ENCODE measurements around the gene SYT4. TPM values are rescaled to one million over a fixed set of nuclear protein-coding genes. Genes with fewer than 3 reads are reported as not detected.
A peak's percentile ranks its signal among the peaks of the same experiment; 100 is the strongest.
"Not testable (repeated sequence)": the region's sequence is repeated elsewhere in the genome, so short reads cannot be mapped to it uniquely, and the experiment has no call there.

SYT4 gene, protein sequence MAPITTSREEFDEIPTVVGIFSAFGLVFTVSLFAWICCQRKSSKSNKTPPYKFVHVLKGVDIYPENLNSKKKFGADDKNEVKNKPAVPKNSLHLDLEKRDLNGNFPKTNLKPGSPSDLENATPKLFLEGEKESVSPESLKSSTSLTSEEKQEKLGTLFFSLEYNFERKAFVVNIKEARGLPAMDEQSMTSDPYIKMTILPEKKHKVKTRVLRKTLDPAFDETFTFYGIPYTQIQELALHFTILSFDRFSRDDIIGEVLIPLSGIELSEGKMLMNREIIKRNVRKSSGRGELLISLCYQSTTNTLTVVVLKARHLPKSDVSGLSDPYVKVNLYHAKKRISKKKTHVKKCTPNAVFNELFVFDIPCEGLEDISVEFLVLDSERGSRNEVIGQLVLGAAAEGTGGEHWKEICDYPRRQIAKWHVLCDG
- 1 to 10 TPM in 1 of 4 donors, under 1 TPM in 3; 0.16 to 1.3 (median 0.56) TPM for polyA plus RNA-seq (ENCODE audit: insufficient read length in 4 of 4)

DNA sequence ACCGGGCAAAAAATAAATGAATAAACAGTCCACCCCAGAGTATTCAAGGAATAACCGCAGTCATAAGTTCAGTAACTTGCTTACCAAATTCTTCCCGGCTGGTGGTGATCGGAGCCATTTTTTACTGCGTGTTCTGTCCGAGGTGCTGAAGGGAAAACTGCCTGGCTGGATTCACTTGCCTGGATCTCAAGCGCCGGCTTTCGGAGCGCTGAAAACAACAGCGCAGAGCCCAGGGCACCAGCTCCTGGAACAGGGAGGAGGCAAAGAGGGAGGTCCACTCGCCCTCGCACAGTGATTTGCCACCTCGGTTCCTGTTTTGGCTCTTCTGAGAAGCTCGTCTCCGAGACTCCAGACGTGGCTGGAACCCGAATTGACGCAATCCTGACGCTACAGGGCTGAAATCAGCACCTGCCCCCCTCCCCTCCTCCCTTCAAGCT lies at the start of gene SYT4:
TSS of gene SYT4 (minus strand) at position 327 of the 437 bp plus-strand sequence. CDS start at position 118, 209 bp downstream.
- peak; percentile 59 to 74 (median 72) for DNase-seq (ENCODE audit: low read depth in 4 of 4, low spot score in 3 of 4)

DNA sequence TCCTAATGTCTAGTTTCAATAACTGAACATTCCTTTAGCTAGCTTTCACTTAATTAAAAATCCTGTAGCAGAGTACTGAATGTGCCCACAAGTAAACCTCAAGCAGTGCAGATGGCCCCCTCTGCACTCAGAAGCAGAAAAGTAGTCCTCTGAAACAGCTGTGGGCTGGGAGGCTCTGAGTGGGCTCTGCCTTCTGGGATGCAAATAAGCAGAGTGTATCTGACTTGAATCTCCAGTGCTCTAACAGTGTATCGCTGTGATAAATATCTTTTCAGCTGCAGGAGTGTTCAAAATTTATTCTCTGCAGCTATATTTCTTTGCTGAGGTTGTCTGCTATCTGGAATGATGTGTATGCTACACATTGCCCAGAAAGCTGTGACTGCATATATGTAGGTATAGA lies 44.8 kb upstream of the SYT4 start:
- DNase-seq (ENCODE audit: low read depth in 4 of 4, low spot score in 3 of 4): no peak

DNA sequence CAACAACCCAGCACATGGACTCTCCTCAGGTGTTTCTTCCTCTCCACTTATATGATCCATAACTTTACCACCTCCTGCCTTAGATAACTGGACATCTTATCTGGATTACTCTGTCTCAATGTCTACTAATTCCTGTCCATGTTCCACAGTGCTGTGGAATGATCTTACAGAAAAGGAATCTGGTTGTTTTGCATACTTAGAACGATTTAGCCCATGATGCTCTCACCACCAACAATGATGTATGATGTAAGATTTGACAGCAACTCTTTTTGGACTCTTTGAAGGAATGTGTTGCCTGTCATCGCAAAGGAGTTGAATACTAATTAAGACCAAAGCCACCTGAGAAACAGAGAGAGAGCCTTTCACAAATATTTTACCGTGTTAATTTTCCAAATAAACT lies 37.7 kb upstream of the SYT4 start:
- no peak for DNase-seq (ENCODE audit: low read depth in 4 of 4, low spot score in 3 of 4)

DNA sequence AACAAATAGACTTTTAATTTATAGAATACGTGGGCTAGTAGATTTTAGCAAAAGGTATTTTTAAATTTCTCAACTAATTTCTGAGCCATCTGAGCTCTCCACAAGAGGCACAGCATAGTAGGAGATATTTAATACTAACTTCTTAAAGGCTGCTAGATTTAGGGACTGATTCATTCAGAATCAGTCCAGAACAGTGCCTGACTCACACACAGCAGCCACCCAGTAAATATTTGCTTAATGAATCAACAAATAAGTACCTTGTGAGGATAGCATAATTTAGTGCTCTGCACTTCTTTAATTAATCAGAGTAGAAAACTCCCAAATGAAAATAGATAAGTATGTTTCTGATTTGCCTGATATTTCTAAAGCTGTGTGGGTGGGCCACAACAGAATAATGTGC lies 35.6 kb upstream of the SYT4 start:
- no peak for DNase-seq (ENCODE audit: low read depth in 4 of 4, low spot score in 3 of 4)

DNA sequence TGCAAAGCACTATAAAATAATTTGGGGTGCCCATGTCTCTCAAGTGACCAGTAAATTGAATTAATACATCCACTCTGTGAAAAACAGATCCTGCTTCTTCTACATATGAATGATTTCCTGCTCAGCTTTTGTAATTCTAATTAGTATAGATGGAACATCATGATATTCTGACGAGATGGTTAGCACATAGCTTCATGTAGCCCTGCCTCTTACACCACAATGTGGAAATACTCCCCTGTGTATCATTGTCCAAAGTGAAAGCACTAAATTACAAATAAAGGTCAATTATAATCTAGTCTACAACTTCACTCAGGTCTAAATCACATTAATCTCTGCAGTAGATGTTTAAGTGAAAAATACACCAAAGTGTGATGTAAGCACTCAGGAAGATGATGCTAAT lies 32.9 kb upstream of the SYT4 start:
- no peak for DNase-seq (ENCODE audit: low read depth in 4 of 4, low spot score in 3 of 4)

DNA sequence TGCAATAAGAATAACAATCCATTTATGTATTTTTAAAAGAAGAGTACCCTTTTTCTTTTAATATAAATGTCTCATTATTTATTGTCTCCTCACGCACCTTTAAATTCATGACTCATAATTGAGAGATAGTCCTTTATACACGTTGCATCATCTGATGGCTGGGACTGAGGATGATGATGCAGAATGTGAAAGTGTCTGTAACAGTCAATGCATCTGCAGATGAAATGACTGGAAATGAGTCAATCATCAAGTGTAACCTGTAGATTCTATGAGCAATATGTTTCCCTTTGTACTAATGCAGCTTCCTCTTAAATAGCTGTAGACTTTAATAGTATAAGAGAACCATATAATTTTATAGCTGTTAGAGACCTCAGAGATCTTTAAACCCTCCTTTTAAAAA lies 26.1 kb upstream of the SYT4 start:
- no peak for DNase-seq (ENCODE audit: low read depth in 4 of 4, low spot score in 3 of 4)

DNA sequence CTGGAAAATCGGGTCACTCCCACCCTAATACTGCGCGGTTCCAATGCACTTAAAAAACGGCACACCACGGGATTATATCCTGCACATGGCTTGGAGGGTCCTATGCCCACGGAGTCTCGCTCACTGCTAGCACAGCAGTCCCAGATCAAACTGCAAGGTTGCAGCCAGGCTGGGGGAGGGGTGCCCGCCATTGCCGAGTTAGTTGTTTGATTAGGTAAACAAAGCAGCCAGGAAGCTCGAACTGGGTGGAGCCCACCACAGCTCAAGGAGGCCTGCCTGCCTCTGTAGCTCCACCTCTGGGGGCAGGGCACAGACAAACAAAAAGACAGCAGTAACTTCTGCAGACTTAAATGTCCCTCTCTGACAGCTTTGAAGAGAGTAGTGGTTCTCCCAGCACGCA lies 8.9 kb upstream of the SYT4 start:
- DNase-seq (ENCODE audit: low read depth in 4 of 4, low spot score in 3 of 4): not testable (repeated sequence)

DNA sequence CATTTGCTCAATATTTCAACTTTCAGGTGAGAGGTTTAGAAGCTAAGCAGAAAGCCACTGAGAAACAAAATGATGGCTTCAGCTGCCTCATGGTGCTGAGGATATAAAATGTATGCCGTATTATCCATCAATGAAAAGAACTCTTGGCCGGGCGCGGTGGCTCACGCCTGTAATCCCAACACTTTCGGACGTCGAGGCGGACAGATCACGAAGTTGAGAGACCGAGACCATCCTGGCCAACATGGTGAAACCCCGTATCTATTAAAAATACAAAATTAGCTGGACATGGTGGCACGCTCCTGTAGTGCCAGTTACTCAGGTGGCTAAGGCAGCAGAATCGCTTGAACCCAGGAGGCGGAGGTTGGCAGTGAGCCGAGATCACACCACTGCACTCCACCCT lies 6.0 kb upstream of the SYT4 start:
- no peak for DNase-seq (ENCODE audit: low read depth in 4 of 4, low spot score in 3 of 4)

DNA sequence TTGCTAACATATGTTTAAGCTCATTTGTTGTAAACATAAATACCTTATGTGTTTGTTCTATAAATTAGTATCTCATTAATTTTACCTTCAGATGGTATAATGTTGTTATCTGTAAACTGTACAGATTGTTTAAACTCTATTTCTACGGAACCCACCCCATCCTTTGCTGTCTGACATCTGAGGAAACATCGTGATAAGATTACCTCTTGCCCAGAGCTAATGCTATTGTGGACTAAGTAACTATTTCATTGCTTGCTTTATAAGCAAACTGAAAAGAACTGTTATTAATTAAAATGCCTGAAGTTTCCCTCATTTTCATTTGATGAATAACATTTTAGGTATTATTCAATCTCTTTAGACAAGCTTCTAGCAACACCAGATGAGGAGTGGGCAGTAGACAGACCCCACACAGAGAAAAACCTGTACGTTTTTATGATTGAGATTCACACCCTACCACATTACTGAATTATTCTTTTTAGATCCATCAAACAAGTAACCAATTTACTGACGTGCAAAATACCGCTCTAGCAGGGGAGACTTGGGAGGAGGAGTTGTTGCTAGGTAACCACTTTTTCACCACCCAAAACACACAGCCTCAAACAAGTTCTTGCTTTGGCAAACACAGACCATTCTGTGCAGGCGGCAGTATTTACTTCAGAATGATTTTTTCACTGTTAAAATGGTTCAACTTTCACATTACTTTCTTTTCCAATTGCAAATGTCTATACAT lies 1.9 kb upstream of the SYT4 start:
- peak in 3 of 4 donors; percentile 14 to 28 (median 28) for DNase-seq (ENCODE audit: low read depth in 4 of 4, low spot score in 3 of 4)

DNA sequence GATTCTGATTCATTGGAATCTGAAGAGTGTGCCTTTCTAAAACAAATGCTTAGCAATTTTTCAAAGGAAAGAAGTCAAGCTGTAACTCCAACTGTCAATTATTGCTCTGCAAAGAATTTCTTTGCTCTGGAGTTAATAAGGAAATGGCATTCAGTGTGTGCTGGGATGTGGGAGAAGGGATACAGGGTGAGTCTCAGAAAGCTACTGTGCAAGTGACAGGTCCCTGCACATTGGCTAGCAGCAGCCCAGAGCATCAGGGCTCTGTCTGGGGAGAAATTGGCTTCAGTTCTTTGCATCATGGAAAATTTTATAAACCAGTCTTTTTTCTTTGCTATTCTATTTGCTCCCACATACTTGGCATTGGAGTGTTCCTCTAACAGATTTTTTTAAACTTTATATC lies 1.1 kb upstream of the SYT4 start:
- no peak for DNase-seq (ENCODE audit: low read depth in 4 of 4, low spot score in 3 of 4)

DNA sequence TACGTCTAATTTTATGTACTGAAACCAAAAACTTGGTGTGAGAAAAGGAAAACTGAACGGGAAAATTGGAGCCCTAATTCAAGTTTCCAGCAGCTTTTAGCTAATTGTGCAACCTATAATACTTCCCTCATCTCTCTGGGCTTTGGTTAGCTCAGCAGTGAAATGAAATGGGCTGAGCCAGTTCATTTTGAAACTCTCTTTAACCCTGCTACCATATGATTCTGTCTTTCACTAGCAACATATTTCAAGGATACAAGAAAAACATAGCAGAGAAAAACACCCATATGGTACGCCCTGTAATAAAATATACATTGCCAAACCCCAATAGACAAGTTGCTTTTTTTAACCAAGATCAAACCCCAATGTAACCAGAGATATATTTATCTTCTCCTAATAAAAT lies 799 bp downstream of the SYT4 start:
- DNase-seq (ENCODE audit: low read depth in 4 of 4, low spot score in 3 of 4): no peak

DNA sequence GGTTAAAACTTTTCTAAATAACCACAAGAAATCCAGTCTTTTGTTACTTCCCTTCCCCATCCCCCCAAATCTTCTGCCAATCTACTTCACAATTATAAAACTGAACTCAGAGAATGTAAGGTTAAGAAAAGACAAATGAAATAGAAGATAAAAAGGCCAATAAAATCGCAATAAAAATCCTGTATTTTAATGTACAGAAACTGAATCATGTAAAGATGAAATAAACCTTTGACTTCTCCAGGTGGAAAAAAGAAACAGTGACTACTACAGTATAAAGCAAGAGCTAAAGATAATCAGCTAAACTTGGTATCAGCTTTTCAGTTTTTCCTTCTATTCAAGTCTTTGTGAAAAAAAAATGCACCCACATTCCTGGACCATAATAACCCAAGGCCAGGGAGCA lies 1.7 kb downstream of the SYT4 start:
- DNase-seq (ENCODE audit: low read depth in 4 of 4, low spot score in 3 of 4): no peak

DNA sequence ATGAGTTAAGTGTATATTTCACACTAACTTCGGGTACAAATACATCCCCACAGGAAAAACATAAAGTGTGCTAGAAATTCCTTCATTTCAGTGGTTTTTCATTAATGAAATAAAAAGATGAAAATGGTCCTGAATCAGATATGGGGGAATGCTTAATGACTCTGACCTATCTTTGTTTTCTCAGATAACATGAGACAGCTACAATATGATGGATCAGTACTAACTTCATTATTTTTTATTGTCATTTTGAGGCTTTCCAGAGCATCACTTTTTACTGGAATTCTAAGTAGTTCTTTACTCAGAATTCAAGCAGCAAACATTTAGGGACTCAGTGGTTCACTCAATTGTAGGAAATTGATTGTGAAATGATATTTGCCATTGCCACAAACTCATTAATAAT lies 2.8 kb downstream of the SYT4 start:
- no peak for DNase-seq (ENCODE audit: low read depth in 4 of 4, low spot score in 3 of 4)

DNA sequence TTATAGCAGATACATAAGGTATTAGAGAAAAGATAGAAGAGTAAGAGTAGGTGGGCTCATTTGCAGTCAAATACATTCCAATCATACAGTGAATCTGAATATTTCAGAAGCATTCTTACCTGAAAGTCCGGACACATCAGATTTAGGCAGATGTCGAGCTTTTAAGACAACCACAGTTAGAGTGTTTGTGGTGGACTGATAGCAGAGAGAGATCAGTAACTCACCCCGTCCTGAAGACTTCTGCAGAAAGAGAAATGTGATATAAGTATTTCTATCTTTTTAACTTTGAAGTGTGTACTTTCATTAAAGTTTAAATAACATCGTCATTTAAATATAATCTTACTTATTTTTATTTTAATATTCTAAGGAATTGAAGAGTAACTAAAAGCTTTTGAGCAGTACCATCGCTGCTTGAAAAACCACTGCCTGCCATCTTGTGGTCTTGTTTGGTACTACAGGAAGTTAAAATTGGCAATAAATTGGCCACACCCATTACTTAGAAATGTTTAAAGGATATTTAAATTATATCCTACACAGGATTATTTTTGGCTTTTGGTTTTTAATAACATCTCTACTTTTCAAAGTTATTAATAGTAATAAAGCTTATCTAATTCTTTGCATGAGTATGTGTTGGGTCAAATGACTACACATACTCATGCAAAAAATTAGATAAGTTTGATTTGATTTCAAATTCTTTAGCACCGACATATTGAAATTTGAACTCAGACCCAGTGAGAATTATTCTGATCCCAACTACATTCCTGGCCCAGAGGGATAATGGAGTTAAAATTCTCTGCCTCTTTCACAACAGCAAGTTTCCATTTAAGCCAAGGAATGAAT lies 5.5 kb downstream of the SYT4 start:
- peak in 3 of 4 donors; percentile 12 to 25 (median 18) for DNase-seq (ENCODE audit: low read depth in 4 of 4, low spot score in 3 of 4)

DNA sequence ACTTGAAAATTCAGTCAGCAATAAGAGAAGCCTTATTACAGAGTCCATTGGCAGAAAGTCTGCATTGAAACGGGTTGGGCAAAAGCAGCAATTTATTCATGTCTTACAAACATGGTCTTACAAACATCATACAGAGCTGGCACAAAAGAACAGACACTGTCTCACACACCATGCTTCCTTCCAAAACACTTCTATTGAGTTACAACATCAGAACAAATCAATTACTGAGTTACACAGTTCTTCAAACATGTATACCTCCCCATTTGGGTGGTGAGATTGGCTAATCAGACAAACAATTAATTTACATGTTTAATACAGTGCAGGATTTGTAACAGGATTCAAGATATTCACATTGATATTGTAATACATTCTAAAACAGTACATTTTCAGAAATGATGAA lies 9.5 kb downstream of the SYT4 start:
- DNase-seq (ENCODE audit: low read depth in 4 of 4, low spot score in 3 of 4): no peak

DNA sequence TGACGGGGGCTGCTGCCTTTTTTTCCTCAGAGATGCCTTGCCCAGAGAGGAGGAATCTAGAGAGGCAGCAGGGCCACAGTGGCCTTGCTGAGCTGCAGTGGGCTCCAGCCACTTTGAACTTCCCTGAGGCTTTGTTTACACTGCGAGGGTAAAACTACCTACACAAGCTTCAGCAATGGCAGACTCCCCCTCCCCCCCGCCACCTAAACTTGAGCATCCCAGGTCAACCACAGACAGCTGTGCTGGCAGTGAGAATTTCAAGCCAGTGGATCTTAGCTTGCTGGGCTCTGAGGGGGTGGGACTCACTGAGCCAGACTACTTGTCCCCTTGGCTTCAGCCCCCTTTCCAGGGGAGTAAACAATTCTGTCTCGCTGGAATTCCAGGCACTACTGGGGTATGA lies 11.8 kb downstream of the SYT4 start:
- no peak for DNase-seq (ENCODE audit: low read depth in 4 of 4, low spot score in 3 of 4)

DNA sequence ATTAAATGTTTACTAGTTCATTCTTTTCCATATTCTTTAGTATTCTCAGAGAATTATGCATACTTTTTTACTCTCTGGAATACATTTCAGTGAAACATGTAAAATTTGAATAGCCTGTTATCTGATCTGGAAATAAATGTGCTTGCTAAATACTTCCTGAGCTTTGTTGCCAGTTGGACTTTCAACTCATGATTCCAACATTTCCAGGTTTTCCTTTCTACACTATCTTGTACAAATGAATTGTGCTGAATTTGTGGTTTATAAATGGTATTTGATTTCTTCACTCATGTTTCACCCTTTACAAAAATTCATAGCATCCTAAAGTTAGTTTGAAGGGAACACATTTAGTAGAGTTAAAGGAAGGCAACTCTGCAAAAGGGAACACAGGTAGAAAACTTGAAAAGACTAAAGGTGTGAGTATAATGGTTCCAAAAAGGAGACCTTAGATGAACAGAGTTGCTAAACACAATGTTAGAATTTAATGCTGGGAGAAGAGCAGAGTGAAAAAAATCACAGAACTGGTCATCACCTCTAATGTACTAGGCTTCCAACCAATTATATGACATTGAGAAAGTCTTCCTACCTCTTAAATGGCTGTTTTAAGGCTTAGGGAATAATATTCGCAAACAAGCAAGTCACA lies 28.6 kb downstream of the SYT4 start:
- no peak for DNase-seq (ENCODE audit: low read depth in 4 of 4, low spot score in 3 of 4)

DNA sequence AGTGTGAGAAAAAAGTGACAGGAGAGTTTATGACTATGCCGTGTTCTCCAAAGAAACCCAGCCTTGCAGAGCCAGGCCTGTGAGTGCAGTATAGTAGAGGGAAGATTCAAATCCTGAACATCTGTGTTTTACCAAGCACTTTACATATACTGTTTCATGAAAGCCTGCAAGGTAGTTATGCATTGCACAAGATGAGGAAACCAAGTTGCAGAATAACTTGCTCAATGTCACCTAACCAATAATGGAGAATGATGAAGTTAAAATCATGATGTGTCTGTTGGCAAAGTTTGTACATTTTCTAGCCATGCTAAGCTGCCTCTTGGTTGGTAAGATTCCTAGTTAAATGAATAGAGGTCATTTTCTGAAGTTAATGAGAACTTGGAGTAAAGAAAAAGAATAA lies 29.3 kb downstream of the SYT4 start:
- no peak for DNase-seq (ENCODE audit: low read depth in 4 of 4, low spot score in 3 of 4)

DNA sequence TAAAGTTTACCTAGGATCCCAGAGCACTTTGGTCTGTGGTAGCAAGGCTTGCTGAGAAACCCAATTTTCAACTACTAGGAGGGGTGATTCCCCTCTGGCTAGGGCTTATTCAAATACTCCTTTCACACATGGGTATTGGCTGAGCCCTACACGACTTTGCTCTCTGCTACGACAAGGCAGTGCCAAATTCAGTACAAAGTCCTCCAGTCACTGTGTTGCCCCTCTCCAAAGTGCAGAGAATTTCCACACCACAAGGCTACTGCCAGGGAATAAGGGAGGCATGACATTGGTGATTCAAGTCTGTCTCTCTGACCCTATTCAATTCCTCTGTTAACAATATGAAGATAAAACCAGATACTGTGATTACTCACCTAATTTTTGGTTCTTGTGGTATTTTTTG lies 38.9 kb downstream of the SYT4 start:
- no peak for DNase-seq (ENCODE audit: low read depth in 4 of 4, low spot score in 3 of 4)

DNA sequence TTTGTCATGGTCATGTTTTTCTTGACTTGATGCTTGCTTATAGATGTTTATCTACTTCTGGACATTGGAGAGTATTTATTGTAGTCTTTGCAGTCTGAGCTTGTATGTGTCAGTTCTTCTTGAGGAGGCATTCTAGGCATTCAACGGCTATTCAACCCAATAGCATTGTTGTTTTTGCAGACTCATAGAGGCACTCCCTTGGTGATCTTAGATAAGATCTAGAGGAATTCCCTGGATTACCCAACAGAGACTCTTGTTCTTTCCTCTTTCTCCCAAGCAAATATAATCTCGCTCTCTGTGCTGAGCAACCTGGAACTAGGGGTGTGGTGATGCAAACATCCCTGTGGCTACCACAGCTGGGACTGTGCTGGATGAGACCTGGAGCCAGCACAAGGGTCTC lies 40.4 kb downstream of the SYT4 start:
- no peak for DNase-seq (ENCODE audit: low read depth in 4 of 4, low spot score in 3 of 4)

DNA sequence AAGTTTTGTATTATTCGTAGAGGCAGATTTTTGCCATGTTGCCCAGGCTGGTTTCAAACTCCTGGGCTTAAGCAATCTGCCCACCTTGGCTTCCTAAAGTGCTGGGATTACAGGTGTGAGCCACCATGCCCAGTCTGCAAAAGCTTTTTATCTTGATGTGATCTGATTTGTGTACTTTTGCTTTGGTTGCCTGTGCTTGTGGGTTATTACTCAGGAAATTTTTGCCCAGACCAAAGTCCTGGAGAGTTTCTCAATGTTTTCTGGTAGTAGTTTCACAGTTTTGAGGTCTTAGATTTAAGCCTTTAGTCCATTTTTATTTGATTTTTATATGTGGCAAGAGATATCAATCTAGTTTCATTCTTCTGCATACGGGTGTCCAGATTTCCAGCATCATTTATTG lies 42.4 kb downstream of the SYT4 start:
- no peak for DNase-seq (ENCODE audit: low read depth in 4 of 4, low spot score in 3 of 4)

Data from right renal pelvis (tissue), 4 donors.